ENCODE measurements around the gene MKLN1.

The MKLN1 gene

DNA sequence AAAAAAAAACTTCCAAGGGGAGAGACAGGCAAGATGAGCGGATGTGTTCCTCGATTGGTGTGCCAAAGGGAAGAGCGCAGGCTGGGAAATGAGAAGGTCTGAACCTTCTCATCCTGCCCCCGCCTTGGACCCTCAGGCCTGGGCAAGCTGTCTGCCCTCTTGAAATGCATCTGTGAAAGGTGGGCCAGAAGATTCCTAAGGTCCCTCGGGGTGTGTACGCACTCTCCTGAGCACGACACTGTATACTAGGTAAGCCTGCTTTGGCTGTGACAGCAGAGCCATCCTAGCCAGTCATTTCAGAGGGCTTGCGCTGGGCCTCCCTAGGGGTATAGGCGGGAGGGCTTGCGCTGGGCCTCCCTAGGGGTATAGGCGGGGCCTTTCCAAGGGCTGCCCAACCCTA is 201.9 kb downstream of the MKLN1 start:
- Histone ChIP-seq H3K4me1 (ENCODE audit: insufficient read depth, low read length, severe bottlenecking) (no peaks in the 10 kb centered on the region), H2AFZ (ENCODE audit: low read length) (no peak overlapping the region), H3K36me3 (ENCODE audit: insufficient read depth, low read length) (no peaks in the 10 kb centered on the region), H3K27me3 (ENCODE audit: insufficient read depth, low read length) (peaks cover 5% of the 10 kb centered on the region), H3K9me2 (ENCODE audit: low read depth, low read length) (no peaks in the 10 kb centered on the region), H3F3A (ENCODE audit: insufficient read depth, low read length) (no peaks in the 10 kb centered on the region), H3K27ac (ENCODE audit: low read depth, low read length, poor library complexity, severe bottlenecking) (no peak overlapping the region), H3K9ac (ENCODE audit: low read length) (no peak overlapping the region), H3K9me3 (ENCODE audit: low read length) (no peaks in the 10 kb centered on the region), H3K4me3 (ENCODE audit: low read depth, low read length, poor library complexity, severe bottlenecking) (no peak overlapping the region), H3K79me2 (ENCODE audit: insufficient read depth, low read length) (no peaks in the 10 kb centered on the region), H3K4me2 (ENCODE audit: low read length) (no peak overlapping the region), H4K20me1 (ENCODE audit: insufficient read depth, low read length) (no peaks in the 10 kb centered on the region)
- no peak for TF ChIP-seq CTCF (IDR thresholded peaks at IDR 0.05; ENCODE audit: low read length)
- no peak for TF ChIP-seq EZH2 (IDR thresholded peaks at IDR 0.05; ENCODE audit: borderline replicate concordance, low read length)

DNA sequence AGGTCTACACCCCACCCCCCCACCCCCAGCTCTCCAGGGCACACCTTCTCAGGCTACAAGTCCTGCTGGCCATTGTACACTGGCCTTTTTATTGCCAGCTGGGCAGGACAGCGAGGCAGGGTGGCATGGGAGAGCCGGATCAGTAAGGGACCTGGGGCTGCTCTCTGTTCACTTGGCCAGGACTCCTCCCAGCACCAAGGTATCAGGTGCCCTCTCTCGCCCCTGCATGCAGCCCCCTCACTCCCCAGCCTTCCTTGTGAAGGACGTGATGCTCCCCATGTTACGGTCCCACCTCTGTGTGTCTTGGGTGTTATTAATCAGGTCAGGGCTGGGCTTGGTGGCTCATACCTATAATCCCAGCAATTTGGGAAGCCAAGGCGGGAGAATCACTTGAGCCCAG is 202.5 kb downstream of the MKLN1 start:
- Histone ChIP-seq H3K9ac (ENCODE audit: low read length) (no peak overlapping the region), H3K4me1 (ENCODE audit: insufficient read depth, low read length, severe bottlenecking) (no peaks in the 10 kb centered on the region), H3K9me3 (ENCODE audit: low read length) (no peaks in the 10 kb centered on the region), H3K27me3 (ENCODE audit: insufficient read depth, low read length) (peaks cover 5% of the 10 kb centered on the region), H4K20me1 (ENCODE audit: insufficient read depth, low read length) (no peaks in the 10 kb centered on the region), H3K9me2 (ENCODE audit: low read depth, low read length) (no peaks in the 10 kb centered on the region), H3K27ac (ENCODE audit: low read depth, low read length, poor library complexity, severe bottlenecking) (no peak overlapping the region), H3F3A (ENCODE audit: insufficient read depth, low read length) (no peaks in the 10 kb centered on the region), H3K36me3 (ENCODE audit: insufficient read depth, low read length) (no peaks in the 10 kb centered on the region), H3K4me2 (ENCODE audit: low read length) (no peak overlapping the region), H2AFZ (ENCODE audit: low read length) (no peak overlapping the region), H3K79me2 (ENCODE audit: insufficient read depth, low read length) (no peaks in the 10 kb centered on the region), H3K4me3 (ENCODE audit: low read depth, low read length, poor library complexity, severe bottlenecking) (no peak overlapping the region)
- TF ChIP-seq CTCF (IDR thresholded peaks at IDR 0.05; ENCODE audit: low read length): no peak
- no peak for TF ChIP-seq EZH2 (IDR thresholded peaks at IDR 0.05; ENCODE audit: borderline replicate concordance, low read length)

DNA sequence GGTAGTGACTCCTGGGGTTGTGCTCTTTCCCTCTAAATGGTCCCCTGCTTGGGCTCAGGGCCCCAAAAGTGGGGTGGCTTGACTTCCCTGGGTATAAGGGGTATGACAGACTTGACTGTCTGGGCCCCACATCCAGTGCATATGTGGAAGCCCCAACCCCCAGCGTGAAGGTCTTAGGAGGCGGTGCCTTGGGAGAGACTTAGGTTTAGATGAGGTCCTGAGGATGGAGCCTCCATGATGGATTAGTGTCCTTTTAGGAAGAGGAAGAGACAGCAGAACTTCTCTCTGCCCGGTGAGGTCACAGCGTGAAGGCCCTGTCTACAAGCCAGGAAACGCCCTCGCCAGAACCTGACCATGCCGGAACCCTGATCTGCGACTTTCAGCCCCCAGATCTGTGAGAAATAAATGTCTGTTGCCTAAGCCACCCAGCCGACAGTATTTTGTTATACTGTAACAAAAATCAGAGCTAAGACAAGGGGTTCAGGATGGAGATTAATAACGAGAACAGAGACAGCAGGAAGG is 205.0 kb downstream of the MKLN1 start:
- Histone ChIP-seq H3K79me2 (ENCODE audit: insufficient read depth, low read length) (no peaks in the 10 kb centered on the region), H3K4me2 (ENCODE audit: low read length) (no peak overlapping the region), H3K27ac (ENCODE audit: low read depth, low read length, poor library complexity, severe bottlenecking) (no peak overlapping the region), H3K36me3 (ENCODE audit: insufficient read depth, low read length) (no peaks in the 10 kb centered on the region), H3K27me3 (ENCODE audit: insufficient read depth, low read length) (peaks cover 5% of the 10 kb centered on the region), H3F3A (ENCODE audit: insufficient read depth, low read length) (no peaks in the 10 kb centered on the region), H3K4me1 (ENCODE audit: insufficient read depth, low read length, severe bottlenecking) (no peaks in the 10 kb centered on the region), H3K4me3 (ENCODE audit: low read depth, low read length, poor library complexity, severe bottlenecking) (no peak overlapping the region), H3K9me2 (ENCODE audit: low read depth, low read length) (no peaks in the 10 kb centered on the region), H4K20me1 (ENCODE audit: insufficient read depth, low read length) (no peaks in the 10 kb centered on the region), H3K9ac (ENCODE audit: low read length) (no peak overlapping the region), H3K9me3 (ENCODE audit: low read length) (no peaks in the 10 kb centered on the region), H2AFZ (ENCODE audit: low read length) (no peak overlapping the region)
- TF ChIP-seq CTCF (IDR thresholded peaks at IDR 0.05; ENCODE audit: low read length) (no peak), EZH2 (IDR thresholded peaks at IDR 0.05; ENCODE audit: borderline replicate concordance, low read length) (no peak)

Data from OCI-LY1 (cell line).